ENCODE results near the gene JAG2.
A peak's percentile ranks its signal among the peaks of the same experiment; 100 is the strongest.

Gene JAG2

GRCh38 chr14:105187935-105188524 lies 19.5 kb upstream of the JAG2 start:
- no peak for DNase-seq
- in situ Hi-C loops (cut with HindIII; ENCODE audit: low pct_ligation_motif_present, low pct_unique_long_range_greater_than_20kb, low sequenced_read_pairs): no loop called here

DNA sequence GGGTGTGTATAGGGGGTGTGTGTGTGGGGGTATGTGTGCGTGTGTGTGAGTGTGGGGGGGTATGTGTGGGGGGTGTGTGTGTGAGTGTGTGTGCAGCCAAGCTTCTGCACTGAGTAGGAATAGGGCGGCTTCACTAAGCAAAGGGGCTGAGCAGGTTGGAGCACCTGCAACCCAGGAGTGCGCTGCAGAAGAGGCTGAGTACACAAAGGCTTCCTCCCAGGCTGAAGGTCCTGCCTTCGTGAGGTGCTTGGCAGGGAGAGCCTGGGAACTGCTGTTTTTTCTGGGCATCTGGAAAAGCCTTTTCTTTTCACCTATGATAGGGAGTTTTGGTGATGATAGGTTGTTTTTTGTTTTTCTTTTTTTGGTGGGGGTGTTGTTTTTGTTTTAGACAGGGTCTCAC lies 18.5 kb upstream of the JAG2 start:
- no peak for DNase-seq

GRCh38 chr14:105185973-105186372 lies 17.4 kb upstream of the JAG2 start:
- in situ Hi-C loops (cut with HindIII; ENCODE audit: low pct_ligation_motif_present, low pct_unique_long_range_greater_than_20kb, low sequenced_read_pairs): no loop called here
- no peak for DNase-seq

More for the DNA sequence above, 18.5 kb upstream of the JAG2 start:
- in situ Hi-C loops (cut with HindIII; ENCODE audit: low pct_ligation_motif_present, low pct_unique_long_range_greater_than_20kb, low sequenced_read_pairs): no loop called here

GRCh38 chr14:105185001-105185400 lies 16.4 kb upstream of the JAG2 start:
- DNase-seq: no peak
- in situ Hi-C loops (cut with HindIII; ENCODE audit: low pct_ligation_motif_present, low pct_unique_long_range_greater_than_20kb, low sequenced_read_pairs): no loop called here

- no peak for DNase-seq
- in situ Hi-C loops (cut with HindIII; ENCODE audit: low pct_ligation_motif_present, low pct_unique_long_range_greater_than_20kb, low sequenced_read_pairs): no loop called here
These were observed 15.9 kb upstream of the JAG2 start for GRCh38 chr14:105184461-105184860.

DNA sequence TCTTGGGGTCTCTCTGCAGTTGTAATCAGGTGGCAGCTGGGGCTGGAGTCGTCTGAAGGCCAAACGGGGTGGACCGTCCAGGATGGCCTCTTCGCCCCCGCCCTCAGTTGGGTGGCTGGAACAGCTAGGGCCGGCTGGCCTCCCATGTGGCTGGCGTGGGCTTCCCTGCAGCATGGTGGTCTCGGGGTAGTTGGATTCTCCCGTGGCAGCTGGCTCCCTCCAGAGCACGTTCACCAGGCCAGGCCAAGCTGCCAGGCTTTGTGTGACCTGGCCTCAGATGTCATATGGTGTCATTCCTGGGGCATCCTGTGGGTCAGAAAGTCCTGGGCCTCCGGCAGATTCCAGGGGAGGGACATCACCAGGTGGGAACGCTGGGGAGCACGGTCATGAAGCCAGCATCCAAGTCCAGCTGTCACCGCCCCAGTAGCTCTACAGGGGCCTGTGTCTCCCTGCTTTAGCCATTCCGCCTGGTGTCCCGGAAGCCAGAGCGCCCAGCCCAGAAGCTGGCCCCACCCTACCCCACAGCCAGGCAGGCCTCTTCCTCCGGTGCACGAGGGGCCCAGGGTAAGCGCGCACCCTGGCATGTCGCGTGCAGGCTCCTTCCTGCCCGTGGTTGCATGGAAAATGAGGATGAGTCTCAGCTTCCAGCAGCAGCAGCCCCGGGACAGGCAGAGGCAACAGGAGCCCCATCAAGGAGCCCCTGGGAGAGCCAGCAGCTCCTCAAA lies 13.9 kb upstream of the JAG2 start:
- no peak for DNase-seq
- in situ Hi-C loops (cut with HindIII; ENCODE audit: low pct_ligation_motif_present, low pct_unique_long_range_greater_than_20kb, low sequenced_read_pairs): no loop called here

GRCh38 chr14:105181549-105182295 lies 13.1 kb upstream of the JAG2 start:
- no peak for DNase-seq
- in situ Hi-C loops (cut with HindIII; ENCODE audit: low pct_ligation_motif_present, low pct_unique_long_range_greater_than_20kb, low sequenced_read_pairs): no loop called here

- in situ Hi-C loops (cut with HindIII; ENCODE audit: low pct_ligation_motif_present, low pct_unique_long_range_greater_than_20kb, low sequenced_read_pairs): no loop called here
- DNase-seq: peak; percentile 63
These were observed 12.3 kb upstream of the JAG2 start, which contains the start of gene NUDT14 for GRCh38 chr14:105180592-105181548. TSS of gene NUDT14 (minus strand) at chr14:105181312. CDS start at chr14:105181209, 103 bp downstream.

DNA sequence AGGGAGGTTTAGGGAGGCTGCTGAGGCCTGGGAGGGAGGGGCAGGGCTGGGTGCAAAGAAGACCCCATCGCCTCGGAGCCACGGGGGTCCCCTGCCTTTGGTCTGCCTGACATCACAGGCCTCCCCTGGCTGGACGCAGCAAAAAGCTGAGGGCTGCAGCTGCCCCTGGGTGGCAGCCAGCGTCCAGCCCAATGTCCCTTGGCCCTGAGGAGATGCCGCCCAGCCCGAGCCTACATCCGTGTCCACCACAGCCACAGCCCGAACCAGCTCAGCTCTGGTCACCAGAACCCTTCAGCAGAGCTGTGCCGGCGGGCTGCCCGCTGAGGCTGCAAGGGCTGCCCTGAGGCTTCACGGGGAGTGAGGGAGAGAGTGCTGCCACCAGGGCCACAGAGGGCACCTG lies 10.6 kb upstream of the JAG2 start:
- DNase-seq: no peak
- in situ Hi-C loops (cut with HindIII; ENCODE audit: low pct_ligation_motif_present, low pct_unique_long_range_greater_than_20kb, low sequenced_read_pairs): no loop called here

DNA sequence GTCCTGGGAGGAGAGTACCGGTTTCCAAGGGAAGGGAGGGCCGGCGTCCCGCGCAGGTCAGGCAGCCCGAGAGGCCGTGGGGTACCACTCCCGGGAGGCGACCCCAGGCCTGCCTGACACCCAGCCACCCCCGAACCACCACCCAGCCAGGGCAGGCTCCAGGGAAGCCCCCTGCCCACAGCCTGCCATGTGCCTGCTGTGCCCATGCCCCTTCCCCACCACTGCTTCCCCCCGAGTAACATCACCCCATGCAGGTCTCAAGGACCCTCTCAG lies 10.2 kb upstream of the JAG2 start:
- in situ Hi-C loops (cut with HindIII; ENCODE audit: low pct_ligation_motif_present, low pct_unique_long_range_greater_than_20kb, low sequenced_read_pairs): no loop called here
- DNase-seq: no peak

DNA sequence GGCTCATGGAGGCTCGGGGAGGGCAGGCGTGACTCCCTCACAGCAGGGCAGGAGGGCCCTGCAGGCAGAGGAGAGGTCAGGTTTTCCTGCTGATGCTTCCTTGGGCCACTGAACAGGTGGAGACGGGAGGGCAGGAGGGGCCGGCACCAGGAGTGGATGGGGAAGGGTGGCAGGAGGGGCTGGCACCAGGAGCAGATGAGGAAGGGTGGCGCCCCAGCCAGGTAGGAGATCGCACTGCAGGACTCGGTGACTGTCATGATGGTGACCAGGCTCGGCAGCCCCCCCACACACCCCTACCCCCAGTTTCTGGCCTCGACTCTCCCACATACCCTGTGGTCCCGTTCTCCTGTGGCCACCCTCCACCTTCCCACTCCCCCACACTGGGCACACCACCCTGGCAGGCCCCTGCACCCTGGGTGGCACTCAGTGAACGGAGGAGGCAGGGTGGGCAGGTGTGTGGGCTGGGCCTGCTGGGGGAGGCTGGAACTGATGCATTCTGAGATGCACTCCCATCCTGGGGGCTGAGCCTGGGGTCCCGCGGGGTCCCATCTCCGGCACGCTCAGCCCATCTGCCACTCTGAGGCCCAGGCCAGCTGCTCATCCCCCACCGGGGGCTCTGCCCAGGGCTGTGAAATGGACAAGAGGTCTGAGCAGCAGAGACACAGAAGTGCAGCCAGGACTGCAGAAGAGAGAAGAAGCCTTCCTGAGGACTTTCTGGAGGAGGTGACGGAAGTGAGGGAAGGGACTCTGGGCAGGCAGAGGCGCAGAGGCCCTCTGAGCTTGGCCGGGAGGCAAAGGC lies 9.7 kb upstream of the JAG2 start:
- in situ Hi-C loops (cut with HindIII; ENCODE audit: low pct_ligation_motif_present, low pct_unique_long_range_greater_than_20kb, low sequenced_read_pairs): no loop called here
- DNase-seq: no peak

GRCh38 chr14:105177082-105177481 lies 8.5 kb upstream of the JAG2 start:
- DNase-seq: no peak
- in situ Hi-C loops (cut with HindIII; ENCODE audit: low pct_ligation_motif_present, low pct_unique_long_range_greater_than_20kb, low sequenced_read_pairs): no loop called here

DNA sequence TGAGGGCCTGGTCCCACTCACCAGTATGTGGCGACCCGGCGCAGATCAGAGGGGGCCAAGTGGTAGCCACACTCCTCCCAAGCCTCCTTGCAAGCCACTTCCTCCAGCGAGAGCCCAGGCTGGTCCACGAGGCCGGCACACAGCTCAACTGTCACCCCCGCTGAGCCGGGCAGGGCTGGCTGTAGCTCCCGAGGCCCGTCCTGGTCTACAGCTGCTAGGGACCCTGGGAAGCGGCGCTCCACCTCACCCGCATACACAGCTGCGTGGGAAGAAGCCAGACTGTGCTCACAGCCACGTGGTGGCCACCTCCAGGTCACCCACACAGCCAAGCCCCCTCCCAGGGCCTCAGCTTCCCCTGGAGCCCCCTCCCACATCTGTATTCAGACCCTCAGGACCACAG lies 7.9 kb upstream of the JAG2 start:
- DNase-seq: no peak
- in situ Hi-C loops (cut with HindIII; ENCODE audit: low pct_ligation_motif_present, low pct_unique_long_range_greater_than_20kb, low sequenced_read_pairs): no loop called here

DNA sequence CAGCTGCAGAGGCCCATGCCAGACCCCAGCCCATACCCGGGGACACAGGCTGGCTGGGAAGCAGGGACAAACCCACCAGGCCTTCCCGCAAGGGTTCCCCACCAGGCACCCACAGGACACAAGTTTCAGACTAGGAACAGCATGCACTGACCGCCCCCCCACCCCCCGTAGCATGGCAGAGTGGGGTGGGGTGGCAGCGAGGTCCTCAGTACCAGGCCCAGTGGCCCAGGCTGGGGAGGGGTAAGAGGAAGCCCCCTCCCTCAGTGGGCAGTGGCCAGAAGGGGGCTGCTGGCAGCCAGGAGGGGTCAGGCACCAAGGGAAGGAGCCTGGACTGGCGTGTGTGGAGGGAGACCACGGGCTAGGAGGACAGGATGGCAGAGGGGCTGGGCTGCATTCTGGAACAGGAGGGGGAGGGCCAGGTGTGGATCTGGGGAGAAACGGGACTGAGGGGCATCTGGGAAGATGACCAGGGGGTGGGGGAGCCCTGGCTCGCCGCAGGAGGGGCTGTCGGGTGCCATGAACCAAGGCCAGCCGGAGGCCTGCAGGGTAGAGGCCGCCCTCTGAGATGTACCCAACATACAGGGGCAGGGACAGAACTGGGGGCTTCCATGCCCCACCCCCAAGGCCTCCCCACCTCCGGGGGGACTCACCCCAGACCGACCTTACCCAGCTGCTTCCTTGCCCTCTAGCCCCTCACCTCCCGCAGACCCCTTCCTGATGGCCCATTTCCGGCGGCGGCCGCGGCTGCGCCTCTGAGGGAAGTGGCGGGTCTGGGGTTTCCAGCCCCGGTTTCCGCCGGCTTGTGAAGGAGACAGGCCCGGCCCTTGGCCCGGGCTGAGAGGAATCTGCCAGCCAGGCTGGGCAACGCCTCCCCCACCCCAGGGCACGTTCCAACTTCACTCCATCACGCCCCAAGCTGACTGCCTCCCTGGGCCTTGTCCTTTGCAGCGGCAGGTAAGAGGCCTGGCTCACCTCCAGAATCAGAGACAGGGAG lies 5.6 kb upstream of the JAG2 start:
- in situ Hi-C loops (cut with HindIII; ENCODE audit: low pct_ligation_motif_present, low pct_unique_long_range_greater_than_20kb, low sequenced_read_pairs): no loop called here
- DNase-seq: no peak

DNA sequence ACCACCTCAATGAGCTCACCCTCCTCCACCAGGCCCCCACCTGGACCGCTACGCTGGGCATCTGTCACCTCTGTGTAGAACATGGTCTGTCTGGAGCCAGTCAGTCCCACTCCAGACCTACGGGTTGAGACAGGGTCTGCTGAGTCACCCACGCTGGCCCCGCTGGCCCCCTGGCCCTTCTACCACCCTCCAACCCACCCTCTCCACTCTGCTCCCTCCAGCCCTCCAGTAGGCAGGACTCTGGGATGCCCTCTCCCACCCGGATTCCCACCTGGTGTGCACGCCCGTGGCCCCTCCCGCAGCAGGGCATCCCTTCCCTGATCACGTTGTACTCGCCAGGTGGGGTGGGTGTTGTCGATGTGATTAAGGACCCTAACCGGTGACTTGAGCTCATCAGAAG lies 4.6 kb upstream of the JAG2 start:
- no peak for DNase-seq
- in situ Hi-C loops (cut with HindIII; ENCODE audit: low pct_ligation_motif_present, low pct_unique_long_range_greater_than_20kb, low sequenced_read_pairs): no loop called here

- in situ Hi-C loops (cut with HindIII; ENCODE audit: low pct_ligation_motif_present, low pct_unique_long_range_greater_than_20kb, low sequenced_read_pairs): no loop called here
- no peak for DNase-seq
These were observed 3.9 kb upstream of the JAG2 start for GRCh38 chr14:105172476-105172875.

DNA sequence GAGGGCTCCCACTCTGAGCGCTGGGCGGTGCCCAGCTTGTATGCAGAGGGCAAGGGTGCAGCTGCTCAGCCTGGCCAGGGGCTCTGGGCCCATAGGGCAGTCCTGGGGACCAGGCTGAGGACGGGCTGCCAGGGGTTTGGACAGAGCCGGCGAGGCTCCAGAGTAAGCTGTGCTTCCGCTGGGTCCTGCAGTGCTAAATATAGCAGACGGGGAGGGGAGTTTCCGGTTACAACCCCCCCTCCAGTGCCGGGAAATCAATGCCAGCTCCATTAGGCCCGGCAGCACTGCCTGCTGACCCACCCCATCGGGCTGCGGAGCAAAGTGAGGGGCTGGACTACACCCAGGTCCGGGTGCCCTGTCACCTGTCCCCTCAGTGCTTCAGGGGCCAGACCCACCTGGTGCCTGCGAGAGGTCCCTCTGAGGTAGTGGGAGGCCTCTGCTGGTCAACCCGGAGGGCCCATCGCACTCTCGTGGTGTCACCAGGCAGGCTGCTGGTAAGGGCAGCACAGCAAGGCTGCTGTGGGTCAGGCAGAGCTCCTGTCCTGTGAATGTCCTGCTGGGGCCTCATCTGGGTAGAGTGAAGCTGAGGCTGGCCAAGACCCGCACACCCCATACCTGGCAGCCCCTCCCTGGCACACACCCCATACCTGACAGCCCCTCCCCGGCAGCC lies 2.6 kb upstream of the JAG2 start:
- in situ Hi-C loops (cut with HindIII; ENCODE audit: low pct_ligation_motif_present, low pct_unique_long_range_greater_than_20kb, low sequenced_read_pairs): no loop called here
- DNase-seq: no peak
